AG08396 (cell line): ENCODE results near the gene SYT17.
A peak's percentile ranks its signal among the peaks of the same experiment; 100 is the strongest.

ENCODE experiments used
- DNase-seq: peaks from one replicate; pipeline ENCODE4 v3.0.0; 2012; ENCODE audit warnings: low spot score, mixed read lengths

SYT17 gene

GRCh38 chr16:19218581-19218980, 50.5 kb downstream of the SYT17 start:
- DNase-seq, result no peak

DNA sequence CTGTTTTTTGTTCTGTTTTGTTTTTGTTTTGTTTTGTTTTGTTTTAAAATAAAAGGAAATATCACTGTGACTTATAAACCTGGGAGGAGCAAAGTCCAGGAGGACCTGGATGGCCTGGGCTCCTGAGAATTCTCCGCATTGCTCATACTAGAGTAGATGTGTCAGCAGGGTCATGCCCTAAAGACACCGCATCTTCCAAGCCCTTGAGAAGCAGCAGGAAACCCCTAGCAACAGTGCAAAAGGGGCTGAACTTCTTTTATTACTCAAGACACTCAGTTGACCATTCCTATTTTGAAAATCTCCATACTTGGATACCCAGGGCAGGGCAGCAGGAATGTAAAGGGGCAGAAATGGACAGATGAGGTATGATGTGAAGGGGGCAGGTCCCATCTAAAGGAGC, 51.8 kb downstream of the SYT17 start:
- no peak for DNase-seq

DNA sequence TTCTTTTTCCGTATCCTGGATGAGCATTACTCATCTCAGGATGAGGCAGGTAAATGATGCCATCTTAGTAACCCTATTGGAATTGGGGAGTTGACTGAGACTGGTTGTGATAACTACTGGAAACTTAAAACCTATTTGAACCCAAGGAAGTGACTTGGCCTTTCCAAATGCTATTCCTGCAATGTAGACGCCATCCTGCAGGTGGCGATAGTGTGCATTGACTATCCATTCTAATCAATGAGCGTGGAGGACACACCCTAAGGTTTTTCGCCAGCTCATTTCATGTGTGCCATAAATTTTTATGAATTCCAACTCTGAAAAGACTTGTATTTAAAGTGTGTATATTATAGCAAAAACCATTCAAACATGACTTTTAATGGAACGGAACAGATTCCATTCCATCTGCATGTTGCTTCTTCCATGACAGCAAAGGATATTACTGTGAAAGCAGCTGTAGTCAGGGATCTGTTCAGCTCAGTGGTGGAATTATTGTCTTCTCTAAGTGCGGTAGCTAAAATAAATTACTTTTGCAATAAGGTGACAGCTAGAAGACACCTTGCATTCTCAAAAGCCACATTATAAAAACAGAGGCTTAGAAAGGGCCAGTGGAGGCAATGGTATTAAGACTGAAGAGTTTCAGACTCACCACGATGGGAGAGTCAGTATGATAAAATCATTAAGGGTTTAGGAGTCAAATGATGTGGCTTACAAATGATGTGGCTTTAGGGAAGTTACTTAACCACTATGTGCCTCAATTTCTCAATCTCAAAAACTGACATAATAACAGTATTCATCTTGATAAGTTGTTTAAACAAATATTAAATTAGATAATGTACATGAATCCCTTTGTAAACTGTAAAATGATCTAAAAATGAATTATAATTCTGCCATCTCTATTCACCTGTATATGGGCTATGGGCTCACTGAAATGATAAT, 55.5 kb downstream of the SYT17 start:
- no peak for DNase-seq

- no peak for DNase-seq
Measured at GRCh38 chr16:19225651-19226050, 57.6 kb downstream of the SYT17 start.

- DNase-seq, result no peak
Measured at GRCh38 chr16:19227643-19228042, 59.6 kb downstream of the SYT17 start.

GRCh38 chr16:19228052-19228451, 60.0 kb downstream of the SYT17 start:
- no peak for DNase-seq

DNA sequence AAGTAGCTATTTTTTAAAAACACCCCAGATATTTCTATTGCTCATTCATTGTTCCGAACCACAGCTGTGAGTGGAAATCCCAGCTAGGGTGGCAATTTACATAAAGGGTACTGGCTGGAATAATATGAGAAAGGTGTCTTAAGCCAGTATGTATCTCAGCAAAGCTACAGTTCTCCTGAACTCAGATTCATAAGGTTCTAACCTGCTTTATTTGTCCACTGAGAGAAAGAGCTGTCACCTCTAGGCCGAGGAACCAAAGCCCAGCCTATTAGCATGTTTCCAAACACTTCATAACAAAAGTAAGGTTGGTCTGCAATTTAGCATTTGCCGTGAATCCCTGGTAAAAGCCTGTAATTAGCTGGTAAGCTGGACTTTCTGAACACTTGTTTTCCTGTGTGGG, 60.5 kb downstream of the SYT17 start:
- DNase-seq, result no peak

GRCh38 chr16:19230575-19230974, 62.5 kb downstream of the SYT17 start:
- no peak for DNase-seq

- DNase-seq, result no peak
Measured at GRCh38 chr16:19231881-19232280, 63.8 kb downstream of the SYT17 start.

DNA sequence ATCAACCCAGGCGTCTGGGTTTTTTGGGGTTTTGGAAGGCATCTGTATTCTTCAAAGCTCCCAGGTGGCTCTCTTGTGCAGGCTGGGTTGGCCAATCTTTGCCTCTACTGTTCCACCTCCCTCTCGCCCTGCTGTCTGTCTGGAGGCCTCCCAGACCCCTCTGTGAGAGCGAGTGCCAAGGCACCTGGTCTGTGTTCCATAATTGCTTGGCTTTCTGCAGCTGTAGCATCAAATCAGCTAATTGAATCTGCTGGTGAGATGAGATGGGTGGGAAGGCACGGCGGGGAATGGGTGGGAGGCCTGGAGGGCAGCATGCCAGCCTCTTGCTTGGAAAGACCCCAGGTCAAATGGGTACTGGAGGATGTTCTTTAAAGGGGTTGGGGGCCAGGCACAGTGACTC, 64.9 kb downstream of the SYT17 start:
- no peak for DNase-seq

DNA sequence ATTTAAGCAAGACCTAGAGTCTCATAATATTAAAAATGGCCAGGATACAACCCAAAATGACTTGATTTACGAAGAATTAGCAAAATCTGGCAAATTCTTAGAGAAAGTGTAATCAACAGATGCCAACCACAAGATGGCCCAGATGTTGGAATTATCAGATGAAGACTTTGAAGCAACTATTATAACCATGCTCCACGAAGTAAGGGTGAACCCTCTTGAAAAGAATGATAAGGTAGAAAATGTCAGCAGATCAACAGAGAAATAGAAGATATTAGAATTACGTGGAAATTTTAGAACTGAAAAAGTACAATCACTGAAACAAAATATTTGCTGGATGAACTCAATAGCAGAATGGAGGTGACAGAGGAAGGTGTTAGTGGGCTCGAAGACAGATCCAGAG, 67.4 kb downstream of the SYT17 start:
- no peak for DNase-seq

DNA sequence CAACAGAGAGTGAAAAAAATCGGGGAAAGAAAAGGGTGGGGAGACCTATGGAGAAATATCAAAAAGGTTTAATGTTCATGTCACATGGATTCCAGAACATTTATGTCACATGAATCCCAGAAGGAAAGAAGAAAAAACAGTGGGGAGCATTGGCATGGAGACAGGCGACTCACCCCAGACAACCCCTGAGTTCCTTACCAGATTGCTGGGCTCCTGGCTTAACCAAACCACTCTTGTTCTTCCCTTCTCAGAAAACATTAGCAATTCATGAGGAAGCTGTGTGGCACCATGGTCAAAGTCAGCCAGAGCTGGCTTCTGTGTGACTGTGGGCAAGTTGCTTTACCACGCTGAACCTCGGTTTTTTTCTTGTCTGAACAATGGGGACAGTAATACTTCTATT, 67.8 kb downstream of the SYT17 start:
- DNase-seq, result no peak

DNA sequence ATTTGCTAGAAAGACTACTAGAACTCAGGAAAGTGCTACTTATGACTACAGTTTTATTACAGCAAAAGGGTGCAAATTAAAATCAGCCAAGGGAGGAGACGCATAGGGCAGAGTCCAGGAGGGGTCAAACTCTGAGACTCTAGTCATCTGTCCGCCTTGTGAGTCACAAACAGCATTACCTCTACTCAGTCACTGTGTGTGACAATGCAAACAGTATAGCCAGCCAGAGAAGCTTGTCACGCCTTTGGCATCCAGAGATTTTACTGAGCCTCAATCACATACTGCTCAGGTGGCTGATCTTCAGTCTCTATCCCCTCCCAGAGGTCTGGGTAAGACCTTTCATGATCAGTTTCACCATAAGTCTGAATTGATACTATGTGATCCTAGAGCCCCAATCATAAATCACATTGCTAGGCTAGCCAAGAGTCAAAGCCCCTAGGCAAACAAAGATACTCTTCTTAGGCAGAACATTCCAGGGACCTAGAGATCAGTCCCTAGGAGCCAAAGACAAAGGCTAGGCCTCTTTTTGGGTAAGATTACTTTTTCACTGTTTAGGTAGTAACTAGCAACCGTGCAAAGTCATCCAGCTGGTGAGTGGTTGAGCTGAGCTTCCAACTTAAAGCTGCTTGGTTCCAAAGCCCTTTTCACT, 68.6 kb downstream of the SYT17 start:
- DNase-seq, result peak; percentile 10

DNA sequence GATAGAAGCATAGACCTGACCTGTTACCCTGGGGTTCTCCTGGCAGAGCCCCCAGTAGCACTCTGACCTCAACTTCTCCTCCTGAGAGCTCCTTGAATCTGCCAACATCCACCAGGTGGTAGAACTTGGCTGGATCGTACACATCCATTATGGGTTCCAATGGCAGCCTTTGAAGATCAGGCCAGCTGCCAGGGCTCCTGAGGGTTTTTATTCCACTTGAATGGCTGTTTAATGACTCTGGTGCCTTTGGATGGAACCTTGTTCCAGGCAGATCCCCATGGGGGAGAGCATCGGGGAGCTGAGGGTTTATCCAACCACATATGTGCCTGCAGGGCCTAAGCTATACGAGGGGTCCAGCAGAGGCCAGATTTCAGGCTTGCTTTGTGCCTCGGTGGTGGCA, 70.4 kb downstream of the SYT17 start:
- no peak for DNase-seq

DNA sequence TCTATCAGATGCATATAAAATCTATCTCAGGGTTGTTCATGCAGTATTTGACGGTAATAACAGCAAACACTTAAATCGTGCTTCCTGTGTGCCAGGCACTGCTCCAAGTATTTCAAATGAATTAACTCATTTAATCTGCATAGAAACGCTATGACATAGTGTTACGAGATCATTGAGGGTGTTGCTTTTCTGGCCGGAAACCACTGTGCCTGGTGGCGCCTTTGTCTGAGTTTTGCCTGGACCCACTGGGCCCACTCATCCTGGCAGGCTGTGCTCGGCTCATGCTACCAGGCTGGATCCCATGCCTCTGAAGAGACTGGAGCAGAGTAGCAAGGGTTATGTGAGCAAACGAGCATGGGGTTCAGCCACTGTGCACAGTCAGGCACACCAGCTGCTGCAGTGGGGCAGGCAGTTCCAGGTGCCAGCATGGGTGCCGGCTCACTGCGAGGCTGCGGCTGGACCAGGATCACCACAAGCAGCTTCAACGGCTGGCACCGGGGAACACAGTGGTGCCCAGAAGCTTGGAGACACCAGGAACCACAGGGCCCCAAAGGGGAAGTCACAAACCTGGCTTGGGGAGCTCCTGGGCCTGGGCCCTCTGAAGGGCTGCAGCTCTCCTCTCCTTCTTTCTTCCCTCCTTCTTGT, 71.6 kb downstream of the SYT17 start:
- DNase-seq, result no peak

- DNase-seq, result no peak
Measured at GRCh38 chr16:19240494-19240893, 72.5 kb downstream of the SYT17 start.

- no peak for DNase-seq
Measured at GRCh38 chr16:19241512-19241911, 73.5 kb downstream of the SYT17 start.

DNA sequence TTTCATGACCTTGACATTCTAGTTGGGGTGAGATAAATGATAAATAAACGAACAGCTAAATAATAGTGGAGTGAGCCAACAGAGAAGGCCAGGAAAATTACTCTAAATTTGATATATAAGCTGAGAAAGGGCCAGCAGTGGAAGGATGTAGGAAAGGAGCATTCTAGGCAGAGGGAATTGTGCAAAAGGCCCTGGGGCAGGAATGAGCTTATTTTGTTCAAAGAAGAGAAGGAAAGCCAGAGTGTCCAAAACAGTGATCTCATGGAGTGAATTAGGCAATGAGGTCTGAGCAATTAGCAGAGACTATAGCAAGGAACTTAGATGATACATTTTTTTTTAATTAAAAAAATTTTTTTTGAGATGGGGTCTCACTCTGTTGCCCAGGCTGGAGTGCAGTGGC, 74.1 kb downstream of the SYT17 start:
- DNase-seq, result no peak

GRCh38 chr16:19242987-19243575, 75.0 kb downstream of the SYT17 start:
- DNase-seq, result no peak

- DNase-seq, result no peak
Measured at GRCh38 chr16:19245326-19245925, 77.4 kb downstream of the SYT17 start.

DNA sequence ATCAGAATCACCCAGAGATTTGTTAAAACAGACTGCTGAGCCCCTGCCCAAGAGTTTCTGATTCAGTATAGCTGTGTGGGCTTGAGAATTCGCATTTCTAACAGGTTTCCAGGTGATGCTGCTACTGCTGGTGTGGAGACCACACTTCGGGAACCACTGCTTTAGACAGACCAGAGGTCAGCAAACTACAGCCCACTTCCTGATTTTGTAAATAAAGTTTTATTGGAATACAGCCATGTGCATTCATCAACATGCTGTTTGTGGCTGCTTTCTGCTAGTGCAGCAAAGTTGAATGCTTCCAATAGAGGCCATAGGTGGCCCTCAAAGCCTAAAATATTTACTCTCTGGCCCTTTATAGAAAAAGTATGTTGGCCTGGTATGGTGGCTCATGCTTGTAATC, 84.9 kb downstream of the SYT17 start:
- DNase-seq, result no peak

DNA sequence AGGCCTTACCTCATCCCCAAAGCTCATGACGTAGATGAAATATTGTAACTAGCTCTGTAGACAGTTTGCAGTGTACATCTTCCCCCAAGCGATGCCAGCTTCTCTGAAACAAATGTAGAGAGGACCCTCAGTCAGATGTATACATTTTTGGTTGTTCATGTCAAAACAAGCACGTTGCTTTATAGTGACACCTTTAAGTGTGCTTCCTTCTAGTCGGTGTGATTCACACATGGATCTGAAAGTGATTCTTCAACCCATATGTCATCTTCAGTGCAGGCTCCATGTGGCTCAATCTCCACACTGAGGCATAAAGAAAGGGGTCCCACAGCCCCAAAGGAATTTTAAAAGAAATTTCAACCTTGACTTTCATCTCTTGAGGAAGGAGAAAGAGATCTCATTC, 86.6 kb downstream of the SYT17 start:
- DNase-seq, result no peak
